ENCODE measurements around the gene FRMD4A. TPM values are rescaled to one million over a fixed set of nuclear protein-coding genes. Genes with fewer than 3 reads are reported as not detected.
A peak's percentile ranks its signal among the peaks of the same experiment; 100 is the strongest.
"Not testable (repeated sequence)": the region's sequence is repeated elsewhere in the genome, so short reads cannot be mapped to it uniquely, and the experiment has no call there.

The FRMD4A gene
- total and polyA plus RNA-seq, 2 experiments from 2014 or later: 3.7 to 12.6 TPM

DNA sequence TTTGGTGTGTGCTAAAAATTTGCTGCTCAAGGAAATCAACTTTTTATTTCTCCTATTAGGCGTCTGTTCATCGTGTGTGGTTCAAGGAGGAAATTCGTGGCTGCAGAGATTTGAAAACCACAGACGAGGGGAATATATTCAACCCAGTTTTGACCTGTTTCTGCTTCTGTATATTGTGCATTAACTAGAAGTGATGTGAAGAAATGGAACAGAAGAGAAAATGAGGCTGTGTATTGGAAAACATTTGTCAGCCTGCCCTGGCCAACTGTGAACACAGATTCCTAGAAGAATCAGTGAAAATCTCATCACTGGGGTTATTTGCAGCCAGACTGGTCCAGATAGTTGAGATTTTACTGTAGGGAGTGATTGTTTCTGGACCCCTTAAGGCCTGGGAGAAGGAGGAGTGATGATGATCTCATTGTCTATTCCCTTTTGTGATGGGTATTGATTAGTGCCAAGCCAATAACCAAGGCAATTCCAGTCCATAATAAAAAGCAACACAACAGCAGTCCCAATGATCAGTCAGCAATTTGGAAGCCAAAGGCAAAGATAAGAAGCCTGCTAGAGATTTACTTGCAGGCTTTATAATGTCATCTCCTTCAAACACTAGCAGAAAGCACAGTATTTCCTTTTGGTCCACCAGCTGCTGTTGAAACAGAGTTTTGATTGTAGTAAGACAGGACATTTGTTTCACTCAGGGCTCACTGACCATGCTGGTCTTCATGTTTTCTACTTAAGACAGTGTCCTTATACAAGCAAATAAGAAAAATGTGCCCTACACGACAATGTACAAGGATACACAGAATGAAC lies 404.5 kb downstream of the FRMD4A start:
- H3K36me3 ChIP-seq: no peaks in the 10 kb centered on the region
- H3K4me3 ChIP-seq: no peak overlapping the region
- no peaks in the 10 kb centered on the region for H3K9me3 ChIP-seq (ENCODE audit: low read depth)
- H3K27me3 ChIP-seq: no peaks in the 10 kb centered on the region
- no peak for TF ChIP-seq CTCF (IDR thresholded peaks at IDR 0.05; ENCODE audit: low read depth, low read length)
- H3K27ac ChIP-seq: no peak overlapping the region
- no peak for DNase-seq (ENCODE audit: low read depth in 1 of 2, low spot score in 1 of 2)
- H3K4me1 ChIP-seq (ENCODE audit: low read depth): peaks cover 24% of the 10 kb centered on the region

- peak in 1 of 2 donors; percentile 80 for DNase-seq (ENCODE audit: low read depth in 1 of 2, low spot score in 1 of 2)
- TF ChIP-seq CTCF (IDR thresholded peaks at IDR 0.05; ENCODE audit: low read depth, low read length): no peak
- no peaks in the 10 kb centered on the region for H3K27me3 ChIP-seq
- peaks cover 17% of the 10 kb centered on the region for H3K4me1 ChIP-seq (ENCODE audit: low read depth)
- no peak overlapping the region for H3K27ac ChIP-seq
- no peak overlapping the region for H3K4me3 ChIP-seq
- no peaks in the 10 kb centered on the region for H3K9me3 ChIP-seq (ENCODE audit: low read depth)
- H3K36me3 ChIP-seq: no peaks in the 10 kb centered on the region
These were observed 406.5 kb downstream of the FRMD4A start for GRCh38 chr10:13924040-13924725.

- H3K27ac ChIP-seq: no peak overlapping the region
- no peaks in the 10 kb centered on the region for H3K9me3 ChIP-seq (ENCODE audit: low read depth)
- H3K4me1 ChIP-seq (ENCODE audit: low read depth): peaks cover 5% of the 10 kb centered on the region
- H3K27me3 ChIP-seq: no peaks in the 10 kb centered on the region
- TF ChIP-seq CTCF (IDR thresholded peaks at IDR 0.05; ENCODE audit: low read depth, low read length): no peak
- H3K36me3 ChIP-seq: no peaks in the 10 kb centered on the region
- no peak for DNase-seq (ENCODE audit: low read depth in 1 of 2, low spot score in 1 of 2)
- no peak overlapping the region for H3K4me3 ChIP-seq
These were observed 408.1 kb downstream of the FRMD4A start for GRCh38 chr10:13922586-13922985.

DNA sequence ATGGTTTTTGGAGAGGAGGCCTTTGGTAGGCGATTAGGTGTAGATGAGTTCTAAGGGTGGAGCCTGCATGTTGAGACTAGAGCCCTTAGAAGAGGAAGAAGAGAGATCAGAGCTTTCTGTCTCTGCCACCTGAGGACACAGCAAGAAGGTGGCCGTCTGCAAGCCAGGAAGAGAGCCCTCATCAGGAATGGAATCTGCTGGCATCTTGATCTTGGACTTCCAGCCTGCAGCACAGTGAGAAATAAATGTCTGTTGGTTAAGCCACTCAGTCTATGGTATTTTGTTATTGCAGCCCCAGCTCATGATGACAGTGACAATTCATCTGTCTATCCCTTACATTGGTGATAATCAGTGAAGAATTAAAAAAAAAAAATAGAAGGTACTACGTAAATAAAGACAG lies 408.8 kb downstream of the FRMD4A start:
- H3K4me1 ChIP-seq (ENCODE audit: low read depth): no peaks in the 10 kb centered on the region
- no peak overlapping the region for H3K4me3 ChIP-seq
- no peaks in the 10 kb centered on the region for H3K9me3 ChIP-seq (ENCODE audit: low read depth)
- no peak overlapping the region for H3K27ac ChIP-seq
- DNase-seq (ENCODE audit: low read depth in 1 of 2, low spot score in 1 of 2): no peak
- TF ChIP-seq CTCF (IDR thresholded peaks at IDR 0.05; ENCODE audit: low read depth, low read length): no peak
- H3K27me3 ChIP-seq: no peaks in the 10 kb centered on the region
- no peaks in the 10 kb centered on the region for H3K36me3 ChIP-seq

DNA sequence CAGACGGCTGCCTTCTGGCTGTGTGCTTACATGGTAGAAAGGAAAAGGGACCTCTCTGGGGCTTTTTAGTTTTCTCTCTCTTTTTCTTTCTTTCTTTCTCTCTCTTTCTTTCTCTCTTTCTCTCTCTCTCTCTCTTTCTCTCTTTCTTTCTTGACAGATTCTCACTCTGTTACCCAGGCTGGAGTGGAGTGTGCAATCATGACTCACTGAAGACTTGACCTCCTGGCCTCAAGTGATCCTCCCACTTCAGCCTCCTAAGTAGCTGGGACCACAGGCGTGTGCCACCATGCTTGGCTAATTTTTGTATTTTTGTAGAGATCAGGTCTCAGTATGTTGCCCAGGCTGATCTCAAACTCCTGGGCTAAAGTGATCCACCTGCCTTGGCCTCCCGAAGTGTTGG lies 409.6 kb downstream of the FRMD4A start:
- H3K4me1 ChIP-seq (ENCODE audit: low read depth); H3K27me3 ChIP-seq; H3K27ac ChIP-seq; H3K4me3 ChIP-seq; H3K9me3 ChIP-seq (ENCODE audit: low read depth); DNase-seq (ENCODE audit: low read depth in 1 of 2, low spot score in 1 of 2); H3K36me3 ChIP-seq: not testable (repeated sequence)

- no peak for TF ChIP-seq CTCF (IDR thresholded peaks at IDR 0.05; ENCODE audit: low read depth, low read length)
- Histone ChIP-seq H3K4me3 (no peak overlapping the region), H3K36me3 (no peaks in the 10 kb centered on the region), H3K27me3 (no peaks in the 10 kb centered on the region), H3K27ac (no peak overlapping the region), H3K9me3 (ENCODE audit: low read depth) (no peaks in the 10 kb centered on the region), H3K4me1 (ENCODE audit: low read depth) (no peaks in the 10 kb centered on the region)
- no peak for DNase-seq (ENCODE audit: low read depth in 1 of 2, low spot score in 1 of 2)
These were observed 410.3 kb downstream of the FRMD4A start for GRCh38 chr10:13920465-13920864.
